ENCODE measurements around the gene GTF2H3.

GTF2H3 gene

DNA sequence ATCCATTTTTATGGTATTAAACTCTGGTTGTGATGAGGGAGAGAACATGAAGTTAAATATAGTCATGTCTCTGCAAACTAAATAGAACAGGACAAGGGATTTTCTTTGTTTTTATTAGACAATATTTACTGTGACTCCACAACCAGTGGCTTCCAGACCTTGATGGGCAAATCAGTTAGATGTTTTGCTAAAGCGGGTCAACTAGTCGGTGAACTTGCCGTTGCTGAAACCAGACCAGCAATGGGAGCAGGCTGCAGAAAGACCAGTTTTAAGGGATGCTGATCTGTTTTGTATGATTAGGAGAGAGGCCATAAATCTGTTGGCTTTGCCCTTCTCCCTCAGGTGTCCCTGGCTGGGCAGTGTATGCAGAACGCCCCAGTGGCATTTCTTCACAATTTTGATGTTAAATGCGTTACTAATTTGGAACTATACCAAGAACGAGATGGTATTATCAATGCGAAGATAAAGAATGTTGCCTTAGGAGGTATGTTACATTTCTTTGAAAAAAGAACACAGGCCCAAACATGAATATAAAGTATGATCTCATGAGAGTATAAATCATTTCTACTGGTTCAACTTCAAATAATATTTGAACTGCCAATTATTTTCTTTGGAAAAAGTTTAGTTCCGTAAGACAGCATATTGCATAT, 56.7 kb downstream of the GTF2H3 start:
- H3K27me3 ChIP-seq, result no peaks in the 10 kb centered on the region
- H3K4me1 ChIP-seq, result no peaks in the 10 kb centered on the region
- H3K4me3 ChIP-seq, result no peak overlapping the region
- intact Hi-C loops (cut with DNase I; ENCODE audit: low total_unique reads), result no loop called here
- peaks cover 25 to 91% (median 31%) of the 10 kb centered on the region in 3 donors for H3K36me3 ChIP-seq
- no peak overlapping the region for H3K27ac ChIP-seq
- no peak for DNase-seq
- no peaks in the 10 kb centered on the region for H3K9me3 ChIP-seq
- TF ChIP-seq, protein P1, sequence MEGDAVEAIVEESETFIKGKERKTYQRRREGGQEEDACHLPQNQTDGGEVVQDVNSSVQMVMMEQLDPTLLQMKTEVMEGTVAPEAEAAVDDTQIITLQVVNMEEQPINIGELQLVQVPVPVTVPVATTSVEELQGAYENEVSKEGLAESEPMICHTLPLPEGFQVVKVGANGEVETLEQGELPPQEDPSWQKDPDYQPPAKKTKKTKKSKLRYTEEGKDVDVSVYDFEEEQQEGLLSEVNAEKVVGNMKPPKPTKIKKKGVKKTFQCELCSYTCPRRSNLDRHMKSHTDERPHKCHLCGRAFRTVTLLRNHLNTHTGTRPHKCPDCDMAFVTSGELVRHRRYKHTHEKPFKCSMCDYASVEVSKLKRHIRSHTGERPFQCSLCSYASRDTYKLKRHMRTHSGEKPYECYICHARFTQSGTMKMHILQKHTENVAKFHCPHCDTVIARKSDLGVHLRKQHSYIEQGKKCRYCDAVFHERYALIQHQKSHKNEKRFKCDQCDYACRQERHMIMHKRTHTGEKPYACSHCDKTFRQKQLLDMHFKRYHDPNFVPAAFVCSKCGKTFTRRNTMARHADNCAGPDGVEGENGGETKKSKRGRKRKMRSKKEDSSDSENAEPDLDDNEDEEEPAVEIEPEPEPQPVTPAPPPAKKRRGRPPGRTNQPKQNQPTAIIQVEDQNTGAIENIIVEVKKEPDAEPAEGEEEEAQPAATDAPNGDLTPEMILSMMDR (IDR thresholded peaks at IDR 0.05), result no peak

DNA sequence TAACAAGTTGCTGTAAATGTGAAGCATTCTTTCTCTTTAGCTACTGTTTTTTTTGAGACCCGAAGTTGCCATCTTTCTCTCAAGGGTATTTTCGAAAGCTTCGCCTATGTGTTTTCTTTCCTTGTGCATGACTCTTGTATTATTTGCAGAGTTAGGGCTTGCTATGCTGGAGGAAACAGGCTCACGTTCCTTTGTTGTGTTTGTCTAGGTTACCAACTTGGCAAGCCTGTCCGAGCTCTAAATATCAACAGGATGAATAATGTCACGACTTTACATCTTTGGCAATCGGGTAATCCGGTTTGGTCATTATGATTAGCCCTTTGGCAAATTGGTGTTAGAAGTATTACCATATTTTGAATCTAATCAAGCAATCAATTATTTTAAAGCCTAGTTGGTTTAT, 62.6 kb downstream of the GTF2H3 start:
- Histone ChIP-seq H3K9me3 (no peaks in the 10 kb centered on the region), H3K27ac (no peak overlapping the region), H3K36me3 (peaks cover 22 to 94% (median 56%) of the 10 kb centered on the region in 3 donors), H3K4me3 (no peak overlapping the region), H3K27me3 (no peaks in the 10 kb centered on the region), H3K4me1 (no peaks in the 10 kb centered on the region)
- TF ChIP-seq, protein P1 (IDR thresholded peaks at IDR 0.05), result no peak
- intact Hi-C loops (cut with DNase I; ENCODE audit: low total_unique reads), result no loop called here
- DNase-seq, result no peak

DNA sequence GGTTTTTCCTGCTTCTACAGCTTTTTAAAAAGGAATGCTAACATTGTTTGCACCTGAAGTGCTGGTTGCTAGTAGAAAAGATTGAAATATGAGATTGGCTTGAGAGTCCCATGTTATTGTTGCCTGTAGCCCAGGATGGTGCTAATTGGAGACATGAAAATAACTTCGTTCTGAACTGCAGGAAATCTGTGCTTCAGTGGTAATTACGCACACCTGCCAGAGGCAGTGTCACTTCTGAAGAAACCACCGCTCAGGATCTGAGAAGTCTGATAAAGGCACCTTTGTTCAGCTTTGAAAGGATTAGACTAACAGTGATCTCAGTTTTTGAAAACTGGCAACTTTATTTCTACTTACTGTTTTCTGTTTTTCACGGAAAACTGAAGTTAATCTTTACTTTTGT, 63.0 kb downstream of the GTF2H3 start:
- TF ChIP-seq, protein P1 (IDR thresholded peaks at IDR 0.05), result no peak
- DNase-seq, result no peak
- intact Hi-C loops (cut with DNase I; ENCODE audit: low total_unique reads), result no loop called here
- H3K27me3 ChIP-seq, result no peaks in the 10 kb centered on the region
- no peak overlapping the region for H3K4me3 ChIP-seq
- no peaks in the 10 kb centered on the region for H3K9me3 ChIP-seq
- peaks cover 22 to 95% (median 54%) of the 10 kb centered on the region in 3 donors for H3K36me3 ChIP-seq
- no peaks in the 10 kb centered on the region for H3K4me1 ChIP-seq
- no peak overlapping the region for H3K27ac ChIP-seq

DNA sequence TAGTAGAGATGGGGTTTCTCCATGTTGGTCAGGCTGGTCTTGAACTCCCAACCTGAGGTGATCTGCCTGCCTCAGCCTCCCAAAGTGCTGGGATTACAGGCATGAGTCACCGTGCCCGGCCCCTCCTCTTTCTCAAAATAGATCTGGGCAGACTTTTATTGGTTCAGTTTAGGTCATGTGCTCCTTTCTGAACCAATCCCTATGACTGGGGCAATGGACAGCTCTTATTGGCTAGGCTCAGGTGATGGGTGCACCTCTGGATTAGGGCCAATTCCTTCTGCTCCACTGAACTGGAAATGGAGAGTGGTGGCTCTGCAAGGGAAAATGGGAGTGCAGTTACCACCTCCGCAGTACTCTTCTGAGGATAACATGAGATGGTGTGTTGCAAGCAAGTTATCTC, 72.3 kb downstream of the GTF2H3 start:
- Histone ChIP-seq H3K36me3 (peaks cover 9 to 72% (median 40%) of the 10 kb centered on the region in 3 donors), H3K27ac (no peak overlapping the region)
- intact Hi-C loops (cut with DNase I; ENCODE audit: low total_unique reads), result no loop called here

DNA sequence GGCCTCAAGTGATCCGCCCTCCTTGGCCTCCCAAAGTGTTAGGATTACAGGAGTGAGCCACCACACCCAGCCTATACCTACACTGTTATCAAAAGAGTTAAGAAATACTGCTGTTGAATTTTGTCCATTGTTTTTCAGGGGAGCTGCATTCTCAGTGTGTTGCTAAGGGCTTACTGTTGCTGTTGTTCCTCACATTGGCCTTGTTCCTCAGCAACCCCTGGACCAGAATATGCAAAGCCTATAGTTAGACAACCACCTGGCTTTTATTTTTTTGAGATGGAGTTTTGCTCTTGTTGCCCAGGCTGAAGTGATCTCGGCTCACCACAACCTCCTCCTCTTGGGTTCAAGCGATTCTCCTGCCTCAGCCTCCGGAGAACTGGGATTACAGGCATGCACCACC, 73.8 kb downstream of the GTF2H3 start:
- no peak overlapping the region for H3K4me3 ChIP-seq
- TF ChIP-seq, protein P1 (IDR thresholded peaks at IDR 0.05), result no peak
- no peak for DNase-seq
- peaks cover 9 to 56% (median 34%) of the 10 kb centered on the region in 3 donors for H3K36me3 ChIP-seq
- H3K27me3 ChIP-seq, result no peaks in the 10 kb centered on the region
- no peaks in the 10 kb centered on the region for H3K9me3 ChIP-seq
- H3K27ac ChIP-seq, result no peak overlapping the region
- intact Hi-C loops (cut with DNase I; ENCODE audit: low total_unique reads), result no loop called here
- H3K4me1 ChIP-seq, result peaks cover 0 to 7% (median 6%) of the 10 kb centered on the region in 4 donors

More for the DNA sequence above, 72.3 kb downstream of the GTF2H3 start:
- Histone ChIP-seq H3K4me1 (no peaks in the 10 kb centered on the region), H3K4me3 (no peak overlapping the region), H3K27me3 (no peaks in the 10 kb centered on the region), H3K9me3 (no peaks in the 10 kb centered on the region)
- no peak for DNase-seq
- TF ChIP-seq, protein P1 (IDR thresholded peaks at IDR 0.05), result no peak

Data from tibial artery (tissue), 4 donors.